Immature natural killer cell (primary cell): ENCODE data around the gene TNNC1. TPM values are rescaled to one million over a fixed set of nuclear protein-coding genes. Genes with fewer than 3 reads are reported as not detected.
A peak's percentile ranks its signal among the peaks of the same experiment; 100 is the strongest.

Experiments
- DNase-seq, 3 donors: peaks; one replicate each; pipeline ENCODE4 v3.0.0; 2022; ENCODE audit warnings: mixed read lengths in 1 of 3
- H3K27ac Mint-ChIP-seq, 6 donors: one replicate each; pipeline ENCODE4 v1.8.0; 2020; ENCODE audit warnings: mixed read lengths in 6 of 6, mild to moderate bottlenecking in 5 of 6, inconsistent platforms in 4 of 6, moderate library complexity in 3 of 6
- H3K27me3 Mint-ChIP-seq, 3 donors: one replicate each; pipeline ENCODE4 v1.8.0; 2020 to 2021; ENCODE audit warnings: low read depth in 3 of 3, mild to moderate bottlenecking in 3 of 3, mixed read lengths in 3 of 3, moderate library complexity in 3 of 3, inconsistent platforms in 1 of 3
- H3K36me3 Mint-ChIP-seq, 3 donors: one replicate each; pipeline ENCODE4 v1.8.0; 2020; ENCODE audit warnings: mixed read lengths in 3 of 3, inconsistent platforms in 2 of 3, mild to moderate bottlenecking in 2 of 3
- H3K4me1 Mint-ChIP-seq, 2 donors: one replicate each; pipeline ENCODE4 v1.8.0; 2020; ENCODE audit warnings: inconsistent platforms in 2 of 2, mild to moderate bottlenecking in 2 of 2, mixed read lengths in 2 of 2, moderate library complexity in 1 of 2
- H3K4me3 Mint-ChIP-seq, 5 donors: one replicate each; pipeline ENCODE4 v1.8.0; 2020; ENCODE audit warnings: mild to moderate bottlenecking in 5 of 5, mixed read lengths in 5 of 5, inconsistent platforms in 3 of 5, moderate library complexity in 3 of 5
- H3K9me3 Mint-ChIP-seq, 6 donors: one replicate each; pipeline ENCODE4 v1.8.0; 2020; ENCODE audit warnings: mild to moderate bottlenecking in 6 of 6, mixed read lengths in 6 of 6, inconsistent platforms in 4 of 6, moderate library complexity in 3 of 6
- polyA plus RNA-seq, 3 donors: library from polyadenylated mRNA; unstranded; fragments of 300-500 nt; fragmentation: Illumina TruSeq; gene quantifications; one replicate each; pipeline ENCODE4 v1.2.3, GENCODE V29; 2021

Gene TNNC1
- polyA plus RNA-seq: not detected

- Mint-ChIP-seq H3K36me3 (peaks cover 0 to 5% (median 4%) of the 10 kb centered on the region in 3 donors), H3K27ac (peak within 1 kb of the TSS; percentile 91 to 97 (median 95)), H3K4me1 (peaks cover 42 to 45% of the 10 kb centered on the region in 2 donors), H3K27me3 (peaks cover 0 to 4% (median 1%) of the 10 kb centered on the region in 3 donors), H3K4me3 (peak within 1 kb of the TSS; percentile 90 to 93 (median 91)), H3K9me3 (peaks cover 0 to 2% (median 0%) of the 10 kb centered on the region in 6 donors)
- no peak for DNase-seq
Measured at GRCh38 chr3:52453496-52454249, at the start of gene TNNC1. TNNC1 (minus strand) TSS chr3:52454041; CDS start chr3:52454015, 26 bp downstream.

DNA sequence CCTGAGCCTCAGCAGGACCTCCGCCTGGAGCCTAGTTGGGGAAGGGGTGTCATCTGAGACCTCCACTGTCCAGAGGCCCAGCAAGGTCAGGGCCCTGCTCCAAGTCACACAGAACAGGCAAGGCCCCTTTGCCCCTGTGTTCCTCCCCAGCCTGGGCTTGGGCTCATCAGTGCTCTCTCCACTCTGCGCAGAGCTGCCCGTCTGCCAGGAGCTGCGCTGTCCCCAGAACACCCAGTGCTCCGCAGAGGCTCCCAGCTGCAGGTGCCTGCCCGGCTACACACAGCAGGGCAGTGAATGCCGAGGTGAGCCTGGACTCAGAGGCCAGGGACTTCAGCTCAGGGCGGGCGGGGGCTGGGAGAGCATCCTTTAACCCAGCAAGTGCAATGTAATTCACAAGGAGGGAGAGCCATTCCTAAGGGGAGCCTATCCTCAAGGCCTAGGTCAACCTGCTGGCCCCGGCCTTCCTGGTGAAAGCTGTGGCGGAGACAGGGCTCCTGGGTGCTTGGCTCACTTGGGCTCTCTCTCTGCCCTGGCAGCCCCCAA is 49.0 kb upstream of the TNNC1 start:
- Mint-ChIP-seq H3K4me3 (no peak overlapping the region), H3K9me3 (no peaks in the 10 kb centered on the region), H3K27ac (no peak overlapping the region), H3K36me3 (no peaks in the 10 kb centered on the region), H3K4me1 (no peaks in the 10 kb centered on the region), H3K27me3 (peaks cover 0 to 1% (median 0%) of the 10 kb centered on the region in 3 donors)
- DNase-seq: no peak

DNA sequence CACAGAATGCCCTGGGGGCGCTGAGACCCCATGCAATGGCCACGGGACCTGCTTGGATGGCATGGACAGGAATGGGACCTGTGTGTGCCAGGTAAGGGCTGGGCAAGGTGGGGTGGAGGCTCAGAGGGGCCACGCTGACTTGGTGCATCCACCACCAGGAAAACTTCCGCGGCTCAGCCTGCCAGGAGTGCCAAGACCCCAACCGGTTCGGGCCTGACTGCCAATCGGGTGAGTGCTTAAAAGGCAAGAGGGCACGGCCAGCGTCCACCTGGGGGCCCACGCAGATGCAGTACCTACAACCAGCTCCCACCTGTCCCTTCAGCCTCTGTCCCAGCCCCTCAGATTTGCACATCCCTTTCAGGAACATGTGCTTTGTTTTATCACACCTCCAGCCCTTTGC is 48.2 kb upstream of the TNNC1 start:
- no peaks in the 10 kb centered on the region for H3K4me1 Mint-ChIP-seq
- no peaks in the 10 kb centered on the region for H3K36me3 Mint-ChIP-seq
- no peak for DNase-seq
- peaks cover 0 to 4% (median 0%) of the 10 kb centered on the region in 3 donors for H3K27me3 Mint-ChIP-seq
- H3K9me3 Mint-ChIP-seq: no peaks in the 10 kb centered on the region
- H3K27ac Mint-ChIP-seq: no peak overlapping the region
- no peak overlapping the region for H3K4me3 Mint-ChIP-seq

DNA sequence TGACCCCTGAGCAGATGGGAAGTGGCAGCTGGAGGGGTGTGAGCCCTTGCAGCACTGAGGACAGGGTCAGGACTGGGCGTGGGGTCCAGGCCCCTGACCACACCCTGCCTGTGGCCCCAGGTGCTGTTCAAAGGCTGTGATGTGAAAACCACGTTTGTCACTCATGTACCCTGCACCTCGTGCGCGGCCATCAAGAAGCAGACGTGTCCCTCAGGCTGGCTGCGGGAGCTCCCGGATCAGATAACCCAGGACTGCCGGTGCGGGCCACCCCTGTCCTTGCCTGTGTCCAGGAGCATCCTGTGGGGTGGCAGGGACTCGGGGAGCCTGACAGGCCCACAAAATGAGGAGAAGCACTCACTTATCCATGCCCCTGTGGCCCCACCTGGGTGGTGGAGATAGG is 47.2 kb upstream of the TNNC1 start:
- peaks cover 0 to 3% (median 0%) of the 10 kb centered on the region in 3 donors for H3K27me3 Mint-ChIP-seq
- H3K36me3 Mint-ChIP-seq: no peaks in the 10 kb centered on the region
- no peaks in the 10 kb centered on the region for H3K4me1 Mint-ChIP-seq
- no peak for DNase-seq
- H3K9me3 Mint-ChIP-seq: no peaks in the 10 kb centered on the region
- no peak overlapping the region for H3K27ac Mint-ChIP-seq
- no peak overlapping the region for H3K4me3 Mint-ChIP-seq

DNA sequence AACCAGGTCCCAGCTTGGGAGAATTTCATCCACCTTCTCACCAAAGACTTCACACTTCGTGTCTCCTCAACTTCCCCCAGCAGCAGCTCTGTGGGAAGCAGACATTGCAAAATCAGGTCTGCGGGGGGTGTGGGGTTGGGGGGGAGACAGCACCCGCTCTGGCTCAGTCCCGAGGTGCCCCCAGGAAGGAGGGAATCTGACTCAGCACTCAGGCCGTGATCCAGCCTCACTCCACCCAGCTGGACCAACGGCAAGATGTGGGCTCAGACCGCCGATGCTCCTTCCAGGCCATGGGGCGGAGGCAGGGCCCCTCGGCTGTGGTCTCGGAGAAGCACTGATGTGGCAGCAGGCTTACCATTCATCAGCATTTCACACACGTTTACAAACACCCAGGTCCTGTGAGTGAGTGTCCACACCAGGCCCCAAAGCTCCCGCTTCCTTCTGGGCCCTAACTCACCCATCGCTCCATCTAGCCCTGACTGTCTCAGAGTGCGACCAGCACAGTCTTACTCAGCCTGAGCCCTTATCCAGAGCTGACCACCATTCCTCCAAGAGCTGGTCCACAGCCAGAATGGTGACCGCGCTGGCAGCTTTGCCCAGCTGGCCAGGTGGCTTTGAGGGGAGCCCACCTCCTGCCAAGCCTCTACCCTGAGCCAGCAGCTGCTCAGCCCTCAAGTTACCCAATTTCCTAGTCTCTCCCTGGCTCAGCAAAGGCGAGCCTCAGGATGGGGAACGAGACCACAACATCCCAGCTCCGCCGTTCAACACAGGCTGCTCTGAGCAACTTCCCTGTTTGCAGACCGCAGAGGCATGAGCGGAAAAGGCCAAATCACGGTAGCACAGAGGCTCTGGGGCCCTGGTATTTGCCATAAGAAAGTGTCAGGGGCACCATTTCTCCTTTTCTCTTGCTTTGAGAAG is 44.6 kb upstream of the TNNC1 start:
- no peak overlapping the region for H3K27ac Mint-ChIP-seq
- no peak overlapping the region for H3K4me3 Mint-ChIP-seq
- peaks cover 0 to 3% (median 0%) of the 10 kb centered on the region in 3 donors for H3K27me3 Mint-ChIP-seq
- H3K9me3 Mint-ChIP-seq: no peaks in the 10 kb centered on the region
- DNase-seq: no peak
- H3K36me3 Mint-ChIP-seq: no peaks in the 10 kb centered on the region
- H3K4me1 Mint-ChIP-seq: peaks cover 0 to 4% of the 10 kb centered on the region in 2 donors

- no peak overlapping the region for H3K27ac Mint-ChIP-seq
- no peak for DNase-seq
- H3K36me3 Mint-ChIP-seq: peaks cover 3 to 7% (median 5%) of the 10 kb centered on the region in 3 donors
- H3K9me3 Mint-ChIP-seq: no peaks in the 10 kb centered on the region
- H3K4me1 Mint-ChIP-seq: peaks cover 0 to 4% of the 10 kb centered on the region in 2 donors
- H3K27me3 Mint-ChIP-seq: peaks cover 0 to 3% (median 0%) of the 10 kb centered on the region in 3 donors
- H3K4me3 Mint-ChIP-seq: no peak overlapping the region
Measured at GRCh38 chr3:52495777-52496602, 42.1 kb upstream of the TNNC1 start.

DNA sequence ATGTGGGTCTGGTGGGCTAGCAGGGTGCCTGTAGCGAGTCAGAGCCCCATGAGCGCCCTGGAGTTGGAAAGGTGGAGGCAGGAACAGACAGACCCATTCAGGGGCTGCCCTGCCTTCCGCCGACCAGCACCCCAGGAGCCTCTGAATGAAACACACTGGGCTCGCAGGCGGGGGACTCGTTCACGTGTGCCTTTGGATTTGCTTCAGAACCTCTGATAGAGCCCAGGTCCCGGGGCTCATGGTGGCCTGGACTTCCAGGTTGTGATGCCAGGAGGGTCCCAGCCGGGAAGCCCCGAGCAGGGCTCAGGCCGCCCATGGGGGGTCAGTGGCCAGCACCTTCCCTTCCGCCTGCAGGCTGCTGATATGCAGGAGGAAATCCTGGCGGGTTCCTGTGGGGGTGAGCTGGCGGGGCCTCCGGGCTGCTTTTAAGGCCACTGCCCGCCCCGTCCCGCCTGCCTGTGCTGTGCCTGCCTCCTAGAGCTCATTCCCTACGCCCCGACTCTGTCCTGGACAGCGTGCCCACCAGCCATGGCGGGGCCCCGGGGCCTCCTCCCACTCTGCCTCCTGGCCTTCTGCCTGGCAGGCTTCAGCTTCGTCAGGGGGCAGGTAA is 41.1 kb upstream of the TNNC1 start, which contains the start of gene STAB1:
Gene STAB1, plus strand, starts transcription at position 453 of the 610 bp plus-strand sequence. Its CDS starts 76 bp downstream, at position 529.
- Mint-ChIP-seq H3K4me1 (peaks cover 0 to 4% of the 10 kb centered on the region in 2 donors), H3K36me3 (peaks cover 5 to 11% (median 7%) of the 10 kb centered on the region in 3 donors), H3K27me3 (peaks cover 0 to 3% (median 0%) of the 10 kb centered on the region in 3 donors), H3K27ac (no peak within 1 kb of the TSS), H3K9me3 (no peaks in the 10 kb centered on the region), H3K4me3 (peak within 1 kb of the TSS in 1 of 5 donors; percentile 46)
- no peak for DNase-seq

DNA sequence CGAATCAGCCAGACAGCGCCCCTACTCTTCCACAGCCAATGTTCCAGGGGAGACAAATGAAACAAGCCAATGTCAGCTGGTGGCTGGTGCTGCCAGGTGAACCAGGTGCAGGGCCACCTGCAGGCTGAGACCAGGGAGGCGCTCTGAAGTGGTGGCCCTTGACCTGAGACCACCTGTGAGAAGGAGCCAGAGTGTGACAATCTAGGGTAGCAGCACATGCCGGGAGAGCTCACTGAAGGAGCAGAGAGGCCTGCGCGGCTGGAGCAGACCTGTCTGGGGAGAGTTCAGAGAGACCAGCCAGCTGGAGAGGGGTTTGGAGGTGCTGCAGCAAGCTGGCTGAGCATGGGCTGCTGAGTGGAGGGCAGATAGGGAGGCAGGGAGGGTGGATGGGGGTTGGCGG is 40.6 kb upstream of the TNNC1 start:
- Mint-ChIP-seq H3K9me3 (no peaks in the 10 kb centered on the region), H3K27ac (no peak overlapping the region), H3K27me3 (peaks cover 0 to 3% (median 0%) of the 10 kb centered on the region in 3 donors), H3K36me3 (peaks cover 5 to 11% (median 7%) of the 10 kb centered on the region in 3 donors), H3K4me1 (peaks cover 0 to 4% of the 10 kb centered on the region in 2 donors), H3K4me3 (peak overlapping the region in 1 of 5 donors; percentile 46)
- DNase-seq: no peak

- no peak overlapping the region for H3K4me3 Mint-ChIP-seq
- H3K36me3 Mint-ChIP-seq: peaks cover 5 to 11% (median 7%) of the 10 kb centered on the region in 3 donors
- H3K4me1 Mint-ChIP-seq: peaks cover 0 to 4% of the 10 kb centered on the region in 2 donors
- H3K27ac Mint-ChIP-seq: no peak overlapping the region
- H3K27me3 Mint-ChIP-seq: peaks cover 0 to 3% (median 0%) of the 10 kb centered on the region in 3 donors
- H3K9me3 Mint-ChIP-seq: no peaks in the 10 kb centered on the region
- no peak for DNase-seq
Measured at GRCh38 chr3:52493232-52494017, 39.6 kb upstream of the TNNC1 start.

GRCh38 chr3:52492059-52492458 is 38.2 kb upstream of the TNNC1 start:
- peaks cover 7 to 15% (median 9%) of the 10 kb centered on the region in 3 donors for H3K36me3 Mint-ChIP-seq
- no peaks in the 10 kb centered on the region for H3K9me3 Mint-ChIP-seq
- no peak for DNase-seq
- peaks cover 0 to 4% of the 10 kb centered on the region in 2 donors for H3K4me1 Mint-ChIP-seq
- H3K27me3 Mint-ChIP-seq: peaks cover 0 to 3% (median 1%) of the 10 kb centered on the region in 3 donors
- no peak overlapping the region for H3K27ac Mint-ChIP-seq
- no peak overlapping the region for H3K4me3 Mint-ChIP-seq

GRCh38 chr3:52490939-52491526 is 37.2 kb upstream of the TNNC1 start:
- Mint-ChIP-seq H3K4me3 (no peak overlapping the region), H3K36me3 (peaks cover 7 to 15% (median 9%) of the 10 kb centered on the region in 3 donors), H3K4me1 (peaks cover 0 to 4% of the 10 kb centered on the region in 2 donors), H3K9me3 (no peaks in the 10 kb centered on the region), H3K27ac (no peak overlapping the region), H3K27me3 (peaks cover 0 to 3% (median 1%) of the 10 kb centered on the region in 3 donors)
- DNase-seq: no peak
